Measurements from ENCODE around the gene SMAD6.

SMAD6 gene

DNA sequence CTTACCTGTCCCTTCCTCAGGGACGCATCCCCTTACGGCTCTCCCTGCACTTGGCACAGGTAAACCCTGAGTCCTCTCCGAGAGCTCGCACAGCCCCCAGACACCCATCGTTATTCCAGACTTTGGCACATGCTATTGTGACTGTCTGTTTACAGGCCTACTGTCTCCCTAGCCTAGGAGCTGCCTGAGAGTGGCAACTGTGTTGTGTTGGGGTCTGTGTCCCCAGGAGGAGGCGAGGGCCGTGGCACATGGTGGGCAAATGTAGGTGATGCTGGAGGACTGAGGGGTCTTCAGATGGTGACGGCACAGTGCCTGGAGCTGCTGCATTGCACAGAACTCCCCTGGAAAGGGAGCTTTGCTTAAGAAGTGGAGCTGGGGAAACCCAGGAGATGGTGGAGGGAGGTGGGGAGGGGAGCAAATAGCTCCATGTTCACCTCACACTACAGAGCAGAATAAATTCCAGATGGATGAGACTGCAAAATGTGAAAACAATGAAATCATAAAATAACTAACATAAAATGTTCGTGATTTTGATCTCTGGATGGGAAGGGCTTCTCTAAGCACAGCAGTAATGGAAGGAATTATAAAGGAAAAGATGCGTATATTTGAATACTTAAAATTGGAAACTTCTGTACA, 96.5 kb downstream of the SMAD6 start:
- DNase-seq (ENCODE audit: low read depth), result peak; percentile 34

GRCh38 chr15:66799242-66799641, 97.2 kb downstream of the SMAD6 start:
- no peak for DNase-seq (ENCODE audit: low read depth)

GRCh38 chr15:66800584-66801235, 98.7 kb downstream of the SMAD6 start:
- no peak for DNase-seq (ENCODE audit: low read depth)

DNA sequence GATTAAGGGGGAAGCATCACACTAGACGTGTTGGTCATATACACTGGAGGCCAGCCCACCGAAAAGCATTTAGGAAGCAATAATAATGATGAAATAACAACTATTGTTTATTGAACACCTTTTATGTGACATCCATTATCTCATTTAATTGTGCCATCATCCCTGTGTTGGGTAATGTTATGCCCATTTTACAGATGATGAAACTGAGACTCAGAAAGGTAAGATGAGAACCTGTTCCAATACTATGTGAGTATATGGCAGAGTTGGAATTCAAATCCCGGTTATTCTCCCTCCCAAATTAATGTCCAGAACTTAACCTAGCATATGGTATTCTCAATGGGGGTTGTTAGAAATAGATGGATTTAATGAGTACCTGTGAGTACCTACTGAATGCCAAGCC, 99.2 kb downstream of the SMAD6 start:
- no peak for DNase-seq (ENCODE audit: low read depth)

GRCh38 chr15:66802025-66803001, 100.3 kb downstream of the SMAD6 start:
- DNase-seq (ENCODE audit: low read depth), result peak; percentile 34

DNA sequence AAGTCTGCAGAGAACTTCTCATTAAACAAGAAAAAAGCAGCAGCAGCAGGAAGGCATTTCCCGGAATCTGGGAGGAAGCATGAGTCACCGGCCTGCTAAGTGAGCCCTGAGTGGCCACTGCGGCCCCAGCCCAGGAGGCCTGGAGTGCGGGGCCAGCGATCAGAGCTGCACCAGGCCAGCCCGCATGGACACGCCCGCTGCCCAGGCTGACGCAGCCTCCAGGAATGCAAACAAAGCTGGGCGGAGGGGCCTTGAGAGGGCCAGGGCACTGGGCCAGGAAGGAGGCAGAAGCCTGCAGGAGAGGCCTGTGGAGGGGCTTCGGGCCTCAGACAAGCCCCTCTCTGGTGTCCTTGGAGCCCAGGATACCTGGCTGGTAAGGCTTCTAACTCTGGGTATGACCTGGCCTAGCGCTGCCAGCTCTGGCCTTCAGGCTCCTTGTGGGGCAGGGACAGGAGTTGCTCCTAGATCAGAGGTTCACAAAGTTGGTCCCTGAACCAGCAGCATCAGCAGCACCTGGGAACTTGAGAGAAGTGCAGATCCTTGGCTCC, 101.2 kb downstream of the SMAD6 start:
- peak; percentile 98 for DNase-seq (ENCODE audit: low read depth)

DNA sequence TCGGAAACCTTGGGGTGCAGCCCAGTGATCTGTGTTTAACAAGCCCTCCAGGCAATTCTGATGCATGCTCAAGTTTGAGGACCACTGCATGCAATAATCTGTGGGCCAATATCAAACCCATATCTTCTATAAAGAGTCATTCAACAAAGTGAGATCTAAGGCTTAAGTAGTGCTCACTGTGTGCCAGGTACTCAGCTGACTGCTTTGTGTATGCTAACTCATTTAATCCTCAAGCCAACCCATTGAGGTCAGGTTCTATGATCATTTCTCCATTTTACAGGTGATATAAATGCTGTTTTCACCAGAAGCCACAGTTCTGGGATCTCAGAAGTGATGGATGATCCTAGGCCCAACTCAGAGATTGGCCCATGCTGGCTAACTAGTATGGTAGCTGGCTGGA, 101.7 kb downstream of the SMAD6 start:
- no peak for DNase-seq (ENCODE audit: low read depth)

GRCh38 chr15:66805202-66805885, 103.3 kb downstream of the SMAD6 start:
- no peak for DNase-seq (ENCODE audit: low read depth)

DNA sequence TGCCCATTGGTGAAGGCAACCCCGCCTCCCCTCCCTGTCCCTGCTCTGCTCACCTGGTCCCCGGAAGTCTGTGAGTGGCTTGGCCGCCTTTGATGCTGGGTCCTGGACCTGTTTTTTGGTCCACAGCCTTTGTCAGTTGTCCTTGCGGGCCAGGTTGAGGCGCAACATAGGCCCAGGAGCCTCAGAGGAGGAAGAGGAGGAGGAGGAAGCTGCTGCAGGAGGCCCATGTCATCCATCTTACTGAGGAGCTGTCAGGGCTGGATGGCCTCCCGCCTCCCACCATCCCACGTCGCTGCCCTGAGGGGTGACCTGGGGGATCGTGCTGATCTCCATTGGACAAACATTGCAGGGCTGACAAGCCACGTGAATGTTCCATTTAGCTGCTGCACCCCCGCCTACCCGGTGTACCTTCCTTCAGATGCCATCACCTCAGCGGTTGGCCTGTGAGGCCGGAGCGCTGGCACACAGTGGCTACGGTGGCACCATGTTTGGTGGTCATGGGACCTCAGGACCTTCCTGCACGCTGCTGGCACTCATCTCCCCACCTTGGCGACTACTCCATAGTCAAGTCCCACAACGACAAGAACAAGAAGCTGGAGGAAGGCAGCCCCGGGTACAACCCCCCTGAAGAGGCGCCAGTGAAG, 106.3 kb downstream of the SMAD6 start:
- DNase-seq (ENCODE audit: low read depth), result no peak

- no peak for DNase-seq (ENCODE audit: low read depth)
Observed at GRCh38 chr15:66809664-66810063, 107.6 kb downstream of the SMAD6 start.

DNA sequence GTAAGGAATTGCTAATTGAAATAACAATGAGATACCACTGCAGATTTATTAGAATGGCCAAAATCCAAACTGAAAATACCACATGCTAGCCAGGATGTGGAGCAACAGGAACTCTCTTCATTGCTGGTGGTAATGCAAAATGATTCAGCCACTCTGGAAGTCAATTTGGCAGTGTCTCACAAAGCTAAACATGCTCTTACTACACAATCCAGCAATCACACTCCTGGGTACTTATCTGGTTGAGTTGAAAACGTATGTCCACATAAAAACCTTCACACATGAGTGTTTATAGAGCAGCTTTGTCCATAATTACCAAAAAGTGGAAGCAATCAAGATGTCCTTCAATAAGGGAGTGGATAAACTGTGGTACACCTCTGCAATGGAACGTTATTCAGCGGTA, 113.3 kb downstream of the SMAD6 start:
- peak; percentile 83 for DNase-seq (ENCODE audit: low read depth)

DNA sequence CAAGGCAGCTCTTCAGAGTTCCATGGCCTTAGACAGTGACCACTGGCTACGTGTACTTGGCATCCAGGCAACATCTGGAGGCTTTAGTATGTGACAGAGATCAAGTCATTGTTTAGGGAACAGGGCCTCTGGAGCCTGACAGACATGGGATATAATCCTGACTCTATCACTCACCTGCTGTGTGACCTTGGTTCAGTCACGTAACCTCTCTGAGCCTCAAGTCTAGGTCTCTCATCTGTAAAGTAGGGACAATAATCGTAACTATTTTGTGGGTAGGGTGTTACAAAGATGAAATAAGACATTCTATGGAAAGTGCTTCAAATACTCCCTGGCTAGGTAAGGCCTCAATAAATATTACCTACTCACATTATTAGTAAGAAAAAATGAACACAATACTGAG, 114.2 kb downstream of the SMAD6 start:
- no peak for DNase-seq (ENCODE audit: low read depth)

GRCh38 chr15:66819084-66819483, 117.0 kb downstream of the SMAD6 start:
- no peak for DNase-seq (ENCODE audit: low read depth)

GRCh38 chr15:66820481-66821176, 118.6 kb downstream of the SMAD6 start:
- DNase-seq (ENCODE audit: low read depth), result no peak

DNA sequence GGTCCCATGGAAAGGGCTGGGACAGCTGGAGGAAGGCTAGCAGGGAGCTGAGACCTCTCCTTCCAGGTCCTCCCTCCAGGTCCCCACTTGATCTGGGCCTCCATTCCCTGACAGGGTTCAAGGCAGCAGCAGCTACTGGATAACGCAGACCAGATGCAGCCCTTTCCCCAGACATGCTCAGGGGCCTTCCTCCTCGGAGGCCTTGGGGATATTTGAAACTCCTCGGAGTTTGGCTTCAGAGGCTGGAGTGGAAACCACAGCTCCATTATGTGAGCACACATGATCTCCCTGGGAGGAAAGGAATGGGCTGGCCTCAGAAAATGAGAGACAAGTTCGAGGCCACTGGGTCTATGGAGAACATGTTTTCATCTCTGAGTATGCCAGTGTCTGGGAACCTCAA, 119.3 kb downstream of the SMAD6 start:
- no peak for DNase-seq (ENCODE audit: low read depth)

GRCh38 chr15:66822114-66822513, 120.1 kb downstream of the SMAD6 start:
- no peak for DNase-seq (ENCODE audit: low read depth)

GRCh38 chr15:66822576-66822975, 120.5 kb downstream of the SMAD6 start:
- no peak for DNase-seq (ENCODE audit: low read depth)

- no peak for DNase-seq (ENCODE audit: low read depth)
Observed at GRCh38 chr15:66823601-66824000, 121.6 kb downstream of the SMAD6 start.

- no peak for DNase-seq (ENCODE audit: low read depth)
Observed at GRCh38 chr15:66824424-66824823, 122.4 kb downstream of the SMAD6 start.

- no peak for DNase-seq (ENCODE audit: low read depth)
Observed at GRCh38 chr15:66825139-66825538, 123.1 kb downstream of the SMAD6 start.

GRCh38 chr15:66825731-66826130, 123.7 kb downstream of the SMAD6 start:
- DNase-seq (ENCODE audit: low read depth), result no peak

All from fibroblast of the conjunctiva (primary cell).